ENCODE data around the gene WAPL. TPM values are rescaled to one million over a fixed set of nuclear protein-coding genes. Genes with fewer than 3 reads are reported as not detected.

Gene WAPL
- polyA plus RNA-seq, 3 donors: 17.8 to 26.5 (median 18.3) TPM

DNA sequence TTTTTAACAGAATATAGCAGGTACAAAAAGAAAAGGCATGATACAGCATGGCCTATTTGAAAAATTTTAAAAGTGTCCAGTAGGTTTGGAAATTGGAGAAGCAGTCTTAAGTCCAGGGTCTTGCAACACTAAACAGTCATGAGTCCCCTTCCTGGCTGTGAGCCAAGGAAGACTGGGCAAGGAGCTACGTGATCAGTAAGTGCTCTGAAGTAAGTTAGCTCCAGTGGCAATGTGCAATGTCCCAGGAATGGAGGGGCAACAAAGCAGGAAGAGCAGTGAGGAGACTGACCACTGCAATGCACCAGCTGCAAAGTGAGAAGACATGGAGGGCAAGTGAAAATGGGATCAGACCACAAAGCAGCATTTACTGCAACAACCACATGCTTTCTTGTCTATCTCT is 82.0 kb downstream of the WAPL start:
- peak overlapping the region; percentile 94 to 98 (median 96) for H3K27ac Mint-ChIP-seq
- peaks cover 28 to 29% of the 10 kb centered on the region in 2 donors for H3K4me1 ChIP-seq (ENCODE audit: control insufficient read depth in 1 of 2, insufficient read depth in 2 of 2, low read length in 2 of 2)
- H3K79me2 ChIP-seq (ENCODE audit: insufficient read depth, low read length): peaks cover 21% of the 10 kb centered on the region
- H3K27me3 Mint-ChIP-seq (ENCODE audit: low read depth in 3 of 3): no peaks in the 10 kb centered on the region
- 0% methylated on average over 1 of the region's 1 CpG for WGBS (ENCODE audit: insufficient coverage)
- peak overlapping the region; percentile 42 for H3K4me2 ChIP-seq (replicated peaks; ENCODE audit: extremely low read depth, low read length, poor library complexity, severe bottlenecking)
- intact Hi-C loops (cut with micrococcal nuclease): no loop called here
- no peaks in the 10 kb centered on the region for H3K27me3 ChIP-seq (ENCODE audit: control insufficient read depth in 2 of 2, insufficient read depth in 2 of 2, low read length in 2 of 2)
- peak; percentile 88 to 95 (median 92) for DNase-seq
- TF ChIP-seq CTCF (IDR thresholded peaks at IDR 0.05): peak; percentile 23
- H3K9me3 ChIP-seq (replicated peaks in 1 of 2; ENCODE audit: control insufficient read depth in 1 of 2, insufficient read depth in 1 of 2, low read length in 2 of 2): no peaks in the 10 kb centered on the region
- peaks cover 10% of the 10 kb centered on the region for H4K20me1 ChIP-seq (ENCODE audit: insufficient read depth, low read length)
- H3K36me3 ChIP-seq (replicated peaks in 1 of 2; ENCODE audit: control insufficient read depth in 1 of 2, insufficient read depth in 2 of 2, low read length in 2 of 2): peaks cover 75 to 91% of the 10 kb centered on the region in 2 donors
- H2AFZ ChIP-seq (ENCODE audit: insufficient read depth, low read depth, low read length, poor library complexity, severe bottlenecking): no peak overlapping the region
- H3K4me3 ChIP-seq (replicated peaks in 1 of 3; ENCODE audit: low read depth in 2 of 3, low read length in 3 of 3): peak overlapping the region in 1 of 3 experiments; percentile 26
- H3K9ac ChIP-seq (ENCODE audit: insufficient read depth, low read length, poor library complexity, severe bottlenecking): no peak overlapping the region
- peaks cover 33% of the 10 kb centered on the region for H3K4me1 Mint-ChIP-seq
- peak overlapping the region; percentile 40 to 49 for H3K4me3 Mint-ChIP-seq
- peaks cover 76 to 87% of the 10 kb centered on the region in 2 donors for H3K36me3 Mint-ChIP-seq
- H3K9me3 Mint-ChIP-seq: no peaks in the 10 kb centered on the region
- peak overlapping the region; percentile 59 to 91 for H3K27ac ChIP-seq (ENCODE audit: low read depth in 1 of 2, low read length in 2 of 2)

- Histone ChIP-seq H3K9ac (ENCODE audit: insufficient read depth, low read length, poor library complexity, severe bottlenecking) (no peak overlapping the region), H2AFZ (ENCODE audit: insufficient read depth, low read depth, low read length, poor library complexity, severe bottlenecking) (no peak overlapping the region), H4K20me1 (ENCODE audit: insufficient read depth, low read length) (peaks cover 8% of the 10 kb centered on the region), H3K79me2 (ENCODE audit: insufficient read depth, low read length) (peaks cover 14% of the 10 kb centered on the region), H3K4me2 (replicated peaks; ENCODE audit: extremely low read depth, low read length, poor library complexity, severe bottlenecking) (no peak overlapping the region), H3K36me3 (replicated peaks in 1 of 2; ENCODE audit: control insufficient read depth in 1 of 2, insufficient read depth in 2 of 2, low read length in 2 of 2) (peaks cover 64 to 83% of the 10 kb centered on the region in 2 donors), H3K9me3 (replicated peaks in 1 of 2; ENCODE audit: control insufficient read depth in 1 of 2, insufficient read depth in 1 of 2, low read length in 2 of 2) (no peaks in the 10 kb centered on the region), H3K4me3 (replicated peaks in 1 of 3; ENCODE audit: low read depth in 2 of 3, low read length in 3 of 3) (no peak overlapping the region), H3K27me3 (ENCODE audit: control insufficient read depth in 2 of 2, insufficient read depth in 2 of 2, low read length in 2 of 2) (no peaks in the 10 kb centered on the region), H3K4me1 (ENCODE audit: control insufficient read depth in 1 of 2, insufficient read depth in 2 of 2, low read length in 2 of 2) (peaks cover 28 to 29% of the 10 kb centered on the region in 2 donors), H3K27ac (ENCODE audit: low read depth in 1 of 2, low read length in 2 of 2) (peak overlapping the region in 1 of 2 donors; percentile 91)
- Mint-ChIP-seq H3K27me3 (ENCODE audit: low read depth in 3 of 3) (no peaks in the 10 kb centered on the region), H3K9me3 (no peaks in the 10 kb centered on the region), H3K36me3 (peaks cover 67 to 77% of the 10 kb centered on the region in 2 donors), H3K4me3 (no peak overlapping the region), H3K27ac (peak overlapping the region in 5 of 7 donors; percentile 7 to 98 (median 51)), H3K4me1 (peaks cover 33% of the 10 kb centered on the region)
- intact Hi-C loops (cut with micrococcal nuclease): no loop called here
- DNase-seq: no peak
- TF ChIP-seq CTCF (IDR thresholded peaks at IDR 0.05): no peak
- WGBS (ENCODE audit: insufficient coverage): 100% methylated on average over 3 of the region's 8 CpGs
Measured at GRCh38 chr10:86438091-86438749, 83.4 kb downstream of the WAPL start.

Measured in CD14-positive monocyte (primary cell).